GM12878 (cell line): ENCODE data around the gene SPATS1. TPM values are rescaled to one million over a fixed set of nuclear protein-coding genes. Genes with fewer than 3 reads are reported as not detected.

Source experiments
- ESRRA ChIP-seq: IDR thresholded peaks from 2 replicates; pipeline ENCODE4 v1.6.1; 2012; ENCODE audit warnings: mild to moderate bottlenecking, low read length, improper control_type of control experiment
- HDAC2 ChIP-seq: fragments of 200-600 bp; sonication (generic); IDR thresholded peaks from 2 replicates; pipeline ENCODE4 v1.6.1; 2017
- HDAC6 ChIP-seq: fragments of 200-600 bp; sonication (generic); IDR thresholded peaks from one replicate; pipeline ENCODE4 v1.8.0; 2017; ENCODE audit warnings: antibody characterized with exemption; ENCODE audit not compliant: unreplicated experiment
- IKZF2 ChIP-seq, 2 experiments: fragments of 450-650 bp; IDR thresholded peaks; 2 replicates each; pipeline ENCODE4 v1.6.1; 2017; ENCODE audit warnings: mild to moderate bottlenecking in 2 of 2, moderate library complexity in 2 of 2
- NFXL1 ChIP-seq: fragments of 450-650 bp; IDR thresholded peaks from 2 replicates; pipeline ENCODE4 v1.6.1; 2017; ENCODE audit warnings: antibody characterized with exemption, mild to moderate bottlenecking, borderline replicate concordance
- NFYA ChIP-seq: IDR thresholded peaks from 2 replicates; pipeline ENCODE4 v1.6.1; 2011; ENCODE audit warnings: low read depth, mild to moderate bottlenecking, low read length, improper control_type of control experiment, borderline replicate concordance
- RBBP5 ChIP-seq: fragments of 200-600 bp; sonication (generic); conservative IDR thresholded peaks from 2 replicates; pipeline ENCODE4 v1.6.1; 2016
- RUNX3 ChIP-seq: IDR thresholded peaks from 2 replicates; pipeline ENCODE4 v1.6.1; 2012; ENCODE audit warnings: low read length, inconsistent platforms
- SIX5 ChIP-seq: IDR thresholded peaks from 2 replicates; pipeline ENCODE4 v1.6.1; 2011; ENCODE audit warnings: mild to moderate bottlenecking, low read depth, low read length, moderate library complexity; ENCODE audit not compliant: severe bottlenecking
- SMAD5 ChIP-seq: IDR thresholded peaks from 2 replicates; pipeline ENCODE4 v1.6.1; 2016; ENCODE audit warnings: antibody characterized with exemption, low read depth
- TCF3 ChIP-seq: IDR thresholded peaks from 2 replicates; pipeline ENCODE4 v1.6.1; 2012; ENCODE audit warnings: low read depth, mild to moderate bottlenecking, low read length, borderline replicate concordance; ENCODE audit not compliant: insufficient read depth
- polyA plus RNA-seq, 11 experiments: library from polyadenylated mRNA; depleted of rRNA in 4 of 11; unstranded in 6 of 11; stranded (reverse) in 5 of 11; fragments of >200 nt; fragmentation: Nextera tagmentation in 4 of 11; fragmentation: Illumina TruSeq in 1 of 11; extraction: Ambion mirVana in 4 of 11; extraction: Trizol in 1 of 11; gene quantifications; 1 replicate in 1 of 11; 2 replicates in 10 of 11; pipeline versions ENCODE4 v1.2.1 to v1.2.3, GENCODE V29; 2011 to 2016; ENCODE audit warnings: inconsistent platforms in 2 of 11, missing spikeins in 2 of 11, low read depth in 1 of 11
- total RNA-seq, 4 experiments: library from RNA; depleted of rRNA in 3 of 4; stranded (reverse); fragments of >200 nt in 3 of 4; fragmentation: Illumina TruSeq in 1 of 4; extraction: Trizol in 1 of 4; gene quantifications; 2 replicates each; pipeline versions ENCODE4 v1.2.1 to v1.2.3, GENCODE V29; 2013 to 2021
- TF ChIP-seq, protein P1 (sequence below): fragments of 450-650 bp; IDR thresholded peaks from 2 replicates; pipeline ENCODE4 v1.6.1; 2017; ENCODE audit warnings: mild to moderate bottlenecking, moderate library complexity

The SPATS1 gene
- total and polyA plus RNA-seq, 10 of the 15 experiments (the other 5 are each of a cell fraction or from before 2014, with no cell fraction given): 0.12 TPM; not detected in 9

DNA sequence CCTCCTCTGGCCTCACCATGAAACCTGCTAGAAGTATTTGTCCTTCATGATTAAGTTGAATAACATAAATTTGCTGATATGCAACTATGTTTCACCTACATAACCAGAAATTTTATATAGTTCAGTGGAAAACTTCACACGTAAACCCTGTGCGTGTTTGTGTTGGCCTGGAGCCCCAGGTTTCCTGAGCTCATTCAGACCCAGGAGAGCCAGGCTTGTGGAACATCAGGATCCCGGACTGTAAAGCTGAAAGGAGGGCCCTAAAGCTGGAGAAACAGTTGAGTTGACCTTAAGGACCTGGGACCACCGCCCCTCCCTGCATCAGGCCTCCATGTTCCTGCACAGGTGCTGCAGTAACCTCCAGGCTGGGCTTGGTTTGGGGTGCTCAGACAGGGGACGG lies 3.1 kb upstream of the SPATS1 start (continued):
- TF ChIP-seq, protein P1, sequence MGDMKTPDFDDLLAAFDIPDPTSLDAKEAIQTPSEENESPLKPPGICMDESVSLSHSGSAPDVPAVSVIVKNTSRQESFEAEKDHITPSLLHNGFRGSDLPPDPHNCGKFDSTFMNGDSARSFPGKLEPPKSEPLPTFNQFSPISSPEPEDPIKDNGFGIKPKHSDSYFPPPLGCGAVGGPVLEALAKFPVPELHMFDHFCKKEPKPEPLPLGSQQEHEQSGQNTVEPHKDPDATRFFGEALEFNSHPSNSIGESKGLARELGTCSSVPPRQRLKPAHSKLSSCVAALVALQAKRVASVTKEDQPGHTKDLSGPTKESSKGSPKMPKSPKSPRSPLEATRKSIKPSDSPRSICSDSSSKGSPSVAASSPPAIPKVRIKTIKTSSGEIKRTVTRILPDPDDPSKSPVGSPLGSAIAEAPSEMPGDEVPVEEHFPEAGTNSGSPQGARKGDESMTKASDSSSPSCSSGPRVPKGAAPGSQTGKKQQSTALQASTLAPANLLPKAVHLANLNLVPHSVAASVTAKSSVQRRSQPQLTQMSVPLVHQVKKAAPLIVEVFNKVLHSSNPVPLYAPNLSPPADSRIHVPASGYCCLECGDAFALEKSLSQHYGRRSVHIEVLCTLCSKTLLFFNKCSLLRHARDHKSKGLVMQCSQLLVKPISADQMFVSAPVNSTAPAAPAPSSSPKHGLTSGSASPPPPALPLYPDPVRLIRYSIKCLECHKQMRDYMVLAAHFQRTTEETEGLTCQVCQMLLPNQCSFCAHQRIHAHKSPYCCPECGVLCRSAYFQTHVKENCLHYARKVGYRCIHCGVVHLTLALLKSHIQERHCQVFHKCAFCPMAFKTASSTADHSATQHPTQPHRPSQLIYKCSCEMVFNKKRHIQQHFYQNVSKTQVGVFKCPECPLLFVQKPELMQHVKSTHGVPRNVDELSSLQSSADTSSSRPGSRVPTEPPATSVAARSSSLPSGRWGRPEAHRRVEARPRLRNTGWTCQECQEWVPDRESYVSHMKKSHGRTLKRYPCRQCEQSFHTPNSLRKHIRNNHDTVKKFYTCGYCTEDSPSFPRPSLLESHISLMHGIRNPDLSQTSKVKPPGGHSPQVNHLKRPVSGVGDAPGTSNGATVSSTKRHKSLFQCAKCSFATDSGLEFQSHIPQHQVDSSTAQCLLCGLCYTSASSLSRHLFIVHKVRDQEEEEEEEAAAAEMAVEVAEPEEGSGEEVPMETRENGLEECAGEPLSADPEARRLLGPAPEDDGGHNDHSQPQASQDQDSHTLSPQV: no peak
- TF ChIP-seq SMAD5 (no peak), HDAC2 (no peak), ESRRA (no peak), RBBP5 (no peak), NFXL1 (no peak), TCF3 (no peak), HDAC6 (no peak), SIX5 (no peak), IKZF2 (IDR thresholded peaks at IDR 0.05) (no peak), RUNX3 (no peak), NFYA (no peak)
